Left lung (tissue), 10 donors: ENCODE results near the gene KCNH4. TPM values are rescaled to one million over a fixed set of nuclear protein-coding genes. Genes with fewer than 3 reads are reported as not detected.

ENCODE experiments used
- ATAC-seq: fragments of 200-7000 bp; cut with Tn5 transposase; one replicate; pipeline ENCODE4 v1.9.1; 2020; ENCODE audit warnings: moderate library complexity
- DNase-seq, 4 donors: peaks; one replicate each; pipeline ENCODE4 v3.0.0-alpha.2; 2013 to 2020
- H3K27ac ChIP-seq, 2 donors: fragments of 200-600 bp; sonication (generic) in 1 of 2; one replicate each; pipeline versions ENCODE4 v1.5.0 to v1.8.0; 2020 to 2021
- H3K27me3 ChIP-seq, 2 donors: fragments of 200-600 bp; sonication (generic) in 1 of 2; one replicate each; pipeline versions ENCODE4 v1.5.0 to v1.8.0; 2020 to 2021
- H3K36me3 ChIP-seq, 2 donors: fragments of 200-600 bp; sonication (generic) in 1 of 2; one replicate each; pipeline versions ENCODE4 v1.5.0 to v1.8.0; 2020 to 2021
- H3K4me1 ChIP-seq, 2 donors: fragments of 200-600 bp; one replicate each; pipeline ENCODE4 v1.8.0; 2021
- H3K4me3 ChIP-seq, 2 donors: fragments of 200-600 bp; sonication (generic) in 1 of 2; one replicate each; pipeline versions ENCODE4 v1.5.0 to v1.8.0; 2020 to 2021; ENCODE audit warnings: mild to moderate bottlenecking in 1 of 2
- H3K9me3 ChIP-seq, 2 donors: fragments of 200-600 bp; sonication (generic) in 1 of 2; one replicate each; pipeline versions ENCODE4 v1.5.0 to v1.8.0; 2020 to 2021
- intact Hi-C, 2 donors: fragments of 100-400 bp; cut with DNase I; formaldehyde crosslinking; loops; one replicate each; pipeline versions ENCODE4 v1.11.2 to v1.14.2; 2022
- polyA plus RNA-seq, 6 donors: library from polyadenylated mRNA; unstranded; fragments of 120-200 nt; gene quantifications; one replicate each; pipeline ENCODE4 v1.2.1, GENCODE V29; 2013; ENCODE audit not compliant: insufficient read length in 6 of 6
- total RNA-seq, 2 donors: library from RNA; stranded (reverse); fragmentation: NEBNext Ultra II Directional; extraction: Animal tissue kit (Norgen Biotek cat#: 25700); gene quantifications; one replicate each; pipeline ENCODE4 v1.2.1, GENCODE V29; 2021
- TF ChIP-seq, protein P1 (sequence below), 2 donors: fragments of 200-600 bp; sonication (generic) in 1 of 2; IDR thresholded peaks; one replicate each; pipeline versions ENCODE4 v1.5.0 to v1.8.0; 2021; ENCODE audit warnings: antibody characterized with exemption in 2 of 2
- donor health status: DM: no; HTN: yes; CAD: no.
- donor health status: DM: no; HTN: no; CAD: no.

KCNH4 gene
- total and polyA plus RNA-seq, 8 donors: 0.03 to 0.16 (median 0.04) TPM; not detected in 2

DNA sequence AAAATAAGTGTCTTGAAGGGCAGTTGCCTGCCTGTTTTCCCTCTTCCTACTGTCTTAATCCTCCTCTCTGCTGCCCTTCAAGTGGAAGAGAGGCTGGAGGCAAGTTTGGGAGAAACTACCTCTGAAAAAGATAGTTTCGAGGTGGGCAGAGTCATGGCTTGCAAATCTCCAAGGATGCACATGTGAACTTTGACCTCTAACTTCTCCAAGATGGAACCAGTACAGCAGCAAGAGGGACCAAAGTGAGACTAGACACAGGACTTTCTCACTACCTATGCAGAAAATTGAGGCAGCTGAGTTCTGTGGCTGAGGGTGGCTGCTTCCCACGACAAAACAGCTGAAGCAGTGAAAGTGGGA is 887 bp upstream of the KCNH4 start:
- no peak overlapping the region for H3K27ac ChIP-seq
- DNase-seq (no peak), ATAC-seq (no peak)
- no peaks in the 10 kb centered on the region for H3K9me3 ChIP-seq
- intact Hi-C loops: no loop called here
- peaks cover 14 to 73% of the 10 kb centered on the region in 2 donors for H3K4me1 ChIP-seq
- H3K36me3 ChIP-seq: no peaks in the 10 kb centered on the region
- TF ChIP-seq, protein P1, sequence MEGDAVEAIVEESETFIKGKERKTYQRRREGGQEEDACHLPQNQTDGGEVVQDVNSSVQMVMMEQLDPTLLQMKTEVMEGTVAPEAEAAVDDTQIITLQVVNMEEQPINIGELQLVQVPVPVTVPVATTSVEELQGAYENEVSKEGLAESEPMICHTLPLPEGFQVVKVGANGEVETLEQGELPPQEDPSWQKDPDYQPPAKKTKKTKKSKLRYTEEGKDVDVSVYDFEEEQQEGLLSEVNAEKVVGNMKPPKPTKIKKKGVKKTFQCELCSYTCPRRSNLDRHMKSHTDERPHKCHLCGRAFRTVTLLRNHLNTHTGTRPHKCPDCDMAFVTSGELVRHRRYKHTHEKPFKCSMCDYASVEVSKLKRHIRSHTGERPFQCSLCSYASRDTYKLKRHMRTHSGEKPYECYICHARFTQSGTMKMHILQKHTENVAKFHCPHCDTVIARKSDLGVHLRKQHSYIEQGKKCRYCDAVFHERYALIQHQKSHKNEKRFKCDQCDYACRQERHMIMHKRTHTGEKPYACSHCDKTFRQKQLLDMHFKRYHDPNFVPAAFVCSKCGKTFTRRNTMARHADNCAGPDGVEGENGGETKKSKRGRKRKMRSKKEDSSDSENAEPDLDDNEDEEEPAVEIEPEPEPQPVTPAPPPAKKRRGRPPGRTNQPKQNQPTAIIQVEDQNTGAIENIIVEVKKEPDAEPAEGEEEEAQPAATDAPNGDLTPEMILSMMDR (IDR thresholded peaks at IDR 0.05): no peak
- H3K27me3 ChIP-seq: peaks cover 21 to 45% of the 10 kb centered on the region in 2 donors
- H3K4me3 ChIP-seq: no peak overlapping the region

DNA sequence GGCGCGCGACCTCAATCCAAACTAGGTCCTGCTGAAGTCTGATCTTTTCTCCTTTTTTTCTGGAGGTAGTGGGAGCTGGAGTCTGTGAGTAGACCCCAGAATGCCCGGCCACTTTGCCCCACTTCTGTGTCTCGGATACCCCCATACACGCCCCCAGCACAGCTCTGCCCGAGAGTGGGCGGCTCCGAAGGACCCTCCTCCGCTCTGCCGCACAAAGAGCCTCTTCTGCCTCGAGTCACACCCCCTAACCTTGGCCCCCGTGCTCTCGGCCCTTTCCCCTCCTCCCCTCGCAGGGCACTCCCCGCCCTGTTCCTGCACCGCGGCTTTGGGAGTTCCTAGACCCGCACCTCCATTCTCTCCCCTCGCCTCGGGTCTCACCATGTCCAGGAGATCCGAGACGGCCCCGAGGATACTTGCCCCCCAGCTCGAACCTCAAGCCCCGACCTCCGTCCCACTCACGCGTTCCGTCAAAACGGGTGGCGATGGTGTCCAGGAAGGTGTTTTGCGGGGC is 476 bp downstream of the KCNH4 start:
- Histone ChIP-seq H3K9me3 (no peaks in the 10 kb centered on the region), H3K27ac (no peak overlapping the region), H3K4me3 (peak overlapping the region; percentile 7 to 46), H3K27me3 (peaks cover 21 to 45% of the 10 kb centered on the region in 2 donors), H3K36me3 (no peaks in the 10 kb centered on the region), H3K4me1 (peaks cover 14 to 60% of the 10 kb centered on the region in 2 donors)
- DNase-seq: no peak
- no peak for ATAC-seq
- TF ChIP-seq, protein P1 (IDR thresholded peaks at IDR 0.05): no peak
- intact Hi-C loops: no loop called here

DNA sequence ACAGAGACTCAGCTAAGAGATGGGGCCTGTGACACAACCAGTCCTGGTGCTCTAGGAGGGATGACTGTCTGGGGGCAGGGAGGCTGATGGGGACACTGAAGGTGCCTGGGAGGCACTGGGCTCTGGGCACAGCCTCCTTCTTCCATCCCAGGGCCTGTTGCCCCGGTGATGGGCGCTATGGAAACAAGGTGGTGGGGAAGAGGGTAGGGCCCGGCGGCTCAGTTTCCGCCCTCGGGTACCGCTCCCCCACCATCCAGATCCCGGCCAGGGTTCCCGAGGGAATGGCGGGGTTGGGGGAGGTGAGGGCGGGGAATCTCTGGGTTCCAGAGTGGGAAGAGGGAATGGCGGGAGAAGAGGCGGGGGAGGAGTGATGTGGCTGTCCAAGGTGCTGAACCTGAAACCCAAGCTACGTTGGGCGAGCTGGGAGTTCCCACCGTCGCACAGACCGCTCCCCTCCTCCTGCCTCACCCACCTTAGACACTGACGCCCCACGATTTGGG is 981 bp downstream of the KCNH4 start:
- TF ChIP-seq, protein P1 (IDR thresholded peaks at IDR 0.05): no peak
- intact Hi-C loops: no loop called here
- Histone ChIP-seq H3K4me1 (peaks cover 14 to 55% of the 10 kb centered on the region in 2 donors), H3K27me3 (peaks cover 21 to 45% of the 10 kb centered on the region in 2 donors), H3K4me3 (no peak overlapping the region), H3K36me3 (no peaks in the 10 kb centered on the region), H3K27ac (no peak overlapping the region), H3K9me3 (no peaks in the 10 kb centered on the region)
- peak in 1 of 4 donors; percentile 46 for DNase-seq
- ATAC-seq: peak; percentile 14

DNA sequence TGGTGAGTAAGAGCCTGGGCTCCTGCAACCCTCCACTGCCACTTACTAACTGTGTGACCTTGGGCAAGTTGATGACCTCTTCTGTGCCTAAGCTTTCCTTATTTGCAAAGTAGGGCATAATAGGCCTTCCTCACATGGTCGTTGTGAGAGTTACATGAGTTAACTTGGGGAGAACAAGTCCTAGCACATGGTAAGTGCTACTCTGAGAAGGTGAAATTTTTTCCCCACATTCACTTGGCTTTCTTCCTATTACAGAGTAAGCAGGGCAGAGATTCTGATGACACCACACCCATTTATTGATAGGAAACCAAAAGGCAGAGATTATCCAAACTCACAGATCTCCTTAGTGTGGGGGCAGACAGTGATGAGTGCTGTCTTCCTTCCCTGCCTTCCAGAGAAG is 1.6 kb downstream of the KCNH4 start:
- Histone ChIP-seq H3K9me3 (no peaks in the 10 kb centered on the region), H3K27ac (no peak overlapping the region), H3K36me3 (no peaks in the 10 kb centered on the region), H3K4me1 (peaks cover 14 to 49% of the 10 kb centered on the region in 2 donors), H3K27me3 (peaks cover 21 to 45% of the 10 kb centered on the region in 2 donors), H3K4me3 (no peak overlapping the region)
- TF ChIP-seq, protein P1 (IDR thresholded peaks at IDR 0.05): no peak
- DNase-seq (no peak), ATAC-seq (no peak)
- intact Hi-C loops: no loop called here

DNA sequence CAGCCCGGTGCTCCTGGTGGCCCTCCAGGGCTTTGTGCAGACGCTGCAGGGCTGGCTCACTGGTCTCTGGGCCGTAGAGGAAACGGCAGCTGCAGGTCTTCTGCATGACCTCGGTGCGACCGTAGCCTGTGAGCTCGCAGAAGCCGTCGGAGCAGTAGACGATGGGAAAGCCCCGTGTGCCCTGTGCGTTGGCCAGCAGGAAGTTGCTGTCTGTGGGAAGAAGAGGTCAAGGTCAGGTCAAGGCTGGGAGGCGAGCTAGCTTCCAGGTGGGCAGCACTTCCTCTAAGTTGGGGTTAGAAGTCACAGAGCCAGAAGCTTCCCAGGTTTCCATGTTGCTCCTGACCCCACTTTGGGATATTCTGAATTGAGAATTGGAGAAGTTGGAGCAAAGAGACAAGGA is 2.1 kb downstream of the KCNH4 start:
- DNase-seq: peak in 1 of 4 donors; percentile 47
- no peak overlapping the region for H3K4me3 ChIP-seq
- no peak for ATAC-seq
- peaks cover 14 to 44% of the 10 kb centered on the region in 2 donors for H3K4me1 ChIP-seq
- H3K27ac ChIP-seq: no peak overlapping the region
- peaks cover 21 to 45% of the 10 kb centered on the region in 2 donors for H3K27me3 ChIP-seq
- TF ChIP-seq, protein P1 (IDR thresholded peaks at IDR 0.05): no peak
- no peaks in the 10 kb centered on the region for H3K9me3 ChIP-seq
- intact Hi-C loops: no loop called here
- no peaks in the 10 kb centered on the region for H3K36me3 ChIP-seq
